Activated CD4-positive, alpha-beta memory T cell treated with anti-CD3 and anti-CD28 coated beads for 36 hours (primary cell): Measurements from ENCODE around the gene EXTL1. TPM values are rescaled to one million over a fixed set of nuclear protein-coding genes. Genes with fewer than 3 reads are reported as not detected.

Experiments
- CTCF ChIA-PET: fragments of 350-600 bp; sonication (Branson Sonifier 250); formaldehyde crosslinking; loops from one replicate; lab custom pipeline; 2021; ENCODE audit warnings: antibody characterized with exemption, inconsistent platforms; lab: Charles Lee
- POLR2A ChIA-PET: fragments of 350-600 bp; sonication (Branson Sonifier 250); formaldehyde crosslinking; loops from one replicate; lab custom pipeline; 2021; ENCODE audit warnings: antibody characterized with exemption; lab: Charles Lee
- DNase-seq: peaks from one replicate; pipeline ENCODE4 v3.0.0-alpha.2; 2020
- H3K27ac Mint-ChIP-seq: one replicate; pipeline ENCODE4 v1.8.0; 2021; ENCODE audit warnings: mixed read lengths
- H3K27me3 Mint-ChIP-seq: one replicate; pipeline ENCODE4 v1.8.0; 2021; ENCODE audit warnings: mixed read lengths
- H3K36me3 Mint-ChIP-seq: one replicate; pipeline ENCODE4 v1.8.0; 2021; ENCODE audit warnings: mixed read lengths
- H3K4me1 Mint-ChIP-seq: one replicate; pipeline ENCODE4 v1.8.0; 2021; ENCODE audit warnings: low read depth, mixed read lengths
- H3K4me3 Mint-ChIP-seq: one replicate; pipeline ENCODE4 v1.8.0; 2021; ENCODE audit warnings: mild to moderate bottlenecking, mixed read lengths
- H3K9me3 Mint-ChIP-seq: one replicate; pipeline ENCODE4 v1.8.0; 2021; ENCODE audit warnings: mixed read lengths
- intact Hi-C: fragments of 100-400 bp; cut with micrococcal nuclease; formaldehyde crosslinking; loops from one replicate; pipeline ENCODE4 v1.15.1; 2023
- total RNA-seq, 2 experiments: library from RNA; stranded (reverse); gene quantifications; one replicate each; pipeline ENCODE4 v1.2.3, GENCODE V29; 2021

EXTL1 gene
- total RNA-seq, 2 experiments from 2014 or later: not detected

DNA sequence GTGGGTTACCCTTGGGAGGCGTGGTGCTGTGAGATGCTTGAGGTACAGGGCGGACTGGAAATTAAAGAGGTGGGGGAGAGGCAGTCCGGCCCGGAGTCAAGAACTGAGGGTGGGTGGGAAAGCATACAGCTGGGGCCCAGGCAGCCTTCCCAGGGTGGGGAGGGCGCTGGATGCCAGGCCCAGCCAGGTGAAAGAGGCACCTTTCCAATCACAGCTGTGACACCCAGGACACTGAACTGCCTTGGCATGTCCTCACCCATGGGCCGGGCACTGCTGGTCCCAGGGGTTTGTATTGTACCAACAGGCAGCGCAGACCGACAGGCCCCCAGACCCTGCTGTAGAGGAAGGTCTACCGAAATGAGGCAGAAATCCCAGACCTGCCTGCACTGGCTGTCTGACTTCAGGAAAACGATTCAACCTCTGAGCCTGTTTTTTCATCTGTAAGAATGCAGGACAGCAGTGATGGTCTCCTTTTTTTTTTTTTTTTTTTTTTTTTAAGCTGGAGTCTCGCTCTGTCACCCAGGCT, 15.2 kb downstream of the EXTL1 start:
- Mint-ChIP-seq H3K27me3 (peaks cover 5% of the 10 kb centered on the region), H3K27ac (no peak overlapping the region), H3K9me3 (no peaks in the 10 kb centered on the region), H3K36me3 (no peaks in the 10 kb centered on the region), H3K4me3 (no peak overlapping the region), H3K4me1 (peaks cover 11% of the 10 kb centered on the region)
- ChIA-PET POLR2A (interaction anchor here (0.6 to 0.8 kb wide), 2 partner anchors 108 to 271 kb away, joined by 3 read pairs; no protein-coding TSS in a partner anchor), CTCF (interaction anchor here (0.7 to 4.0 kb wide), 19 partner anchors 8 to 380 kb away, joined by 3 to 52 read pairs (median 4); partner anchors contain the start of genes CEP85, EXTL1 and PDIK1L)
- no peak for DNase-seq
- intact Hi-C loops: loop anchor here (1.0 to 5.0 kb wide), 3 partner anchors 70 to 125 kb away; no protein-coding TSS in a partner anchor

DNA sequence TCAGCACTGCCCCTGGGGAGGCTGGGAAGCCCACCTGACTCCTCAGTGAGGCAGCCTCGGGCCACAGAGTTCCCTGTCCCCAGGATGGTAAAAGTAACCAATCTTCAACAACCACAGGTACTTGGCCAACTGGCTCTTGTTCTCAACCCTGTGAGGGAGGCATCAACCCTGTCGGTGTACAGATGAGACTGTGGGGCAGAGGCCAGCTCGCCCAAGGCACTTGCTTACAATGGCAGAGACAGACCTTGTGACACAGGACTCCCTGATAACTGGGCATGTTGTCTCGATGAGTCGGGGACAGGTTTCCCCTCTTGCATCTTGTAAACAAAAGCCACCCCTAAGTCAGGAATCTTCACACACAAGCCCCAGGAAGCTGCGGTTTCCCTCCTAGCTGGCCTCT, 16.3 kb downstream of the EXTL1 start:
- CTCF ChIA-PET: interaction anchor here (1.4 to 1.8 kb wide), 2 partner anchors 107 to 132 kb away, joined by 5 to 7 read pairs; partner anchors contain the start of gene ZNF593
- Mint-ChIP-seq H3K27ac (no peak overlapping the region), H3K4me3 (no peak overlapping the region), H3K4me1 (peaks cover 11% of the 10 kb centered on the region), H3K27me3 (peaks cover 5% of the 10 kb centered on the region), H3K36me3 (no peaks in the 10 kb centered on the region), H3K9me3 (no peaks in the 10 kb centered on the region)
- POLR2A ChIA-PET: no interaction called here
- intact Hi-C loops: loop anchor here (5.0 kb wide), 2 partner anchors 69 to 124 kb away; no protein-coding TSS in a partner anchor
- no peak for DNase-seq

DNA sequence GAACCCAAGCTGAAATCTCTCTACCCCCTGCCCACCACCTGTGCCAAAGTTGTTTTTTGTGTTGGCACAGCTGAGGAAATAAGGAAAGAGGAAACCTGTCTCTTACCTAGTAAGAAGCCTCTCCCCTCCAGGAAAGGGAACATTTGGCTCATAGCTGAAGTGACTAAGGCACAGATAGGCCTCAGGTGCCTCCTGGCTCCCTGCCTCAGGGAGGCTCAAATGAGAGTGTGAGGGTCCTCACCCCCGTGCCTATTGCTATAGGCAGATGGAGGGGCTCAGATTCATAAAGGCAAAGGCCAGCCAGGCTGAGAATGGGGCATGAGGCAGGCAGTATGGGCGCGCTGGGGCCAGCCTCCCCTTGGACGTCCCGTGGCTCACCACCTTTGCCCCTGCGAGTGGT, 16.9 kb downstream of the EXTL1 start:
- H3K27me3 Mint-ChIP-seq: peaks cover 10% of the 10 kb centered on the region
- no peak for DNase-seq
- no peak overlapping the region for H3K4me3 Mint-ChIP-seq
- no peak overlapping the region for H3K27ac Mint-ChIP-seq
- CTCF ChIA-PET: interaction anchor here (1.2 to 1.8 kb wide), 3 partner anchors 41 to 131 kb away, joined by 3 to 7 read pairs (median 5); partner anchors contain the start of gene ZNF593
- no peaks in the 10 kb centered on the region for H3K9me3 Mint-ChIP-seq
- H3K36me3 Mint-ChIP-seq: no peaks in the 10 kb centered on the region
- H3K4me1 Mint-ChIP-seq: peaks cover 11% of the 10 kb centered on the region
- intact Hi-C loops: loop anchor here (5.0 kb wide), 2 partner anchors 69 to 124 kb away; no protein-coding TSS in a partner anchor
- POLR2A ChIA-PET: no interaction called here

DNA sequence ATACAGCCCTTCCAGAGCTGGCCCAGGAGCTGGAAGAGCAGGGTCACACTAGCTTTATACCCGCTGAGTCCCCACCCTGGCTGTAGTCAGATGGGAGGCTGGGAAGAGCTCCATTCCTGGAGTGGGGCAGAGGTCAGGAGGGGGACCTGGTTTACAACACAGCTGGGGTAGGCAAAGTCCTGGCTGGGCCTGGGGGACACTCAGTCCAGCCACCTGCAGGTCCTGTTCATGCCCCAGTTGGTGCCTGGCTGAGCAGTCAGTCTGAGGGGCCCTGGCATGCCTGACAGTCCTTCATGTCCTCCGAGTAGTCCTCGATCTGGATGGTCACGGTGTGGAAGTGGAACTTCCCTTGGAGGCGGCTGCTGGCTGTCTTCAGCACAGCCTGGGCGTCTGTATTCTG, 17.3 kb downstream of the EXTL1 start:
- no peak overlapping the region for H3K4me3 Mint-ChIP-seq
- ChIA-PET CTCF (interaction anchor here (1.2 to 1.8 kb wide), 3 partner anchors 42 to 131 kb away, joined by 3 to 7 read pairs (median 5); partner anchors contain the start of gene ZNF593), POLR2A (no interaction called here)
- H3K27me3 Mint-ChIP-seq: peaks cover 11% of the 10 kb centered on the region
- intact Hi-C loops: loop anchor here (5.0 kb wide), 2 partner anchors 68 to 123 kb away; no protein-coding TSS in a partner anchor
- no peak overlapping the region for H3K27ac Mint-ChIP-seq
- no peaks in the 10 kb centered on the region for H3K36me3 Mint-ChIP-seq
- no peak for DNase-seq
- no peaks in the 10 kb centered on the region for H3K9me3 Mint-ChIP-seq
- H3K4me1 Mint-ChIP-seq: peaks cover 11% of the 10 kb centered on the region

DNA sequence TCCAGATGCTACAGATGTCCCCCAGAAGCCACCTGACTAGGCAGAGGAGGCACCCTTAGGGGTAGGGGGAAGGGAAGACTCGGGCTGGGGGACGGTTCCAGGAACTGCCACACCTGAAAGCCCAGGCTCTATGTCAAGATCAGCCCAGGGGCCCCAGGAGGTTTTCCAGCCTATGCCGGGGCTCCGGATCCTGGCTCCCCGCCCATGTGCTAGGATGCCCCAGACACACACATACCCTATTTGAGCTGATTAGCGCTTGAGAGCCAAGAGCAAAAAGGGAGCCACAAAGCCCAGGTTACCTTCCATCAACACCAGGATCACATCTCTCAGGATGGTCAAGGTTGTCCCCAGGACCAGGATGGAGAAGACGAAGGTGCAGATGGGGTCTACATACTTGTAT, 19.8 kb downstream of the EXTL1 start:
- ChIA-PET POLR2A (no interaction called here), CTCF (interaction anchor here (0.6 to 2.1 kb wide), 4 partner anchors 21 to 146 kb away, joined by 3 to 6 read pairs (median 4); no protein-coding TSS in a partner anchor)
- H3K4me1 Mint-ChIP-seq: no peaks in the 10 kb centered on the region
- no peaks in the 10 kb centered on the region for H3K9me3 Mint-ChIP-seq
- intact Hi-C loops: no loop called here
- H3K27ac Mint-ChIP-seq: no peak overlapping the region
- no peaks in the 10 kb centered on the region for H3K36me3 Mint-ChIP-seq
- DNase-seq: no peak
- no peak overlapping the region for H3K4me3 Mint-ChIP-seq
- peaks cover 24% of the 10 kb centered on the region for H3K27me3 Mint-ChIP-seq

DNA sequence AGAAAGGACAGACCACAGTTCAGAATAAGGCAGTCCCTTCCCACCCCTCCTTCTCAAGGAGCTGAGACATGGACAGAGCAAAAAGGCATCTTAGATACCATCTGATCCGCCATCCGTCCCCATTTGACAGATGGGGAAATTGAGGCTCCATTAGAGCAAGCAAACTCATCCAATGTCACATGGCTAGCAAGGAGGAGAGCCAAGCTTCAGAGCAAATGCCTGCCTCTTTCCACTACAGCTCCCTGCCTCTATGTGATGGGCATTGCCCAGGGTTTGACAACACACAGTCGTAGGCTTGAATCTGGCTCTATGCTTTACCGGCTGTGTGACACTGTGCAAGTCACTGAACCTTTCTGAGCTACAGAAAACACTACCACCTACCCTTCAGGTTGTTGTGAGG, 20.4 kb downstream of the EXTL1 start:
- ChIA-PET CTCF (interaction anchor here (0.6 to 2.1 kb wide), 3 partner anchors 25 to 147 kb away, joined by 3 to 6 read pairs (median 4); no protein-coding TSS in a partner anchor), POLR2A (no interaction called here)
- H3K36me3 Mint-ChIP-seq: no peaks in the 10 kb centered on the region
- DNase-seq: no peak
- no peaks in the 10 kb centered on the region for H3K4me1 Mint-ChIP-seq
- no peak overlapping the region for H3K4me3 Mint-ChIP-seq
- no peaks in the 10 kb centered on the region for H3K9me3 Mint-ChIP-seq
- peaks cover 30% of the 10 kb centered on the region for H3K27me3 Mint-ChIP-seq
- no peak overlapping the region for H3K27ac Mint-ChIP-seq
- intact Hi-C loops: no loop called here

DNA sequence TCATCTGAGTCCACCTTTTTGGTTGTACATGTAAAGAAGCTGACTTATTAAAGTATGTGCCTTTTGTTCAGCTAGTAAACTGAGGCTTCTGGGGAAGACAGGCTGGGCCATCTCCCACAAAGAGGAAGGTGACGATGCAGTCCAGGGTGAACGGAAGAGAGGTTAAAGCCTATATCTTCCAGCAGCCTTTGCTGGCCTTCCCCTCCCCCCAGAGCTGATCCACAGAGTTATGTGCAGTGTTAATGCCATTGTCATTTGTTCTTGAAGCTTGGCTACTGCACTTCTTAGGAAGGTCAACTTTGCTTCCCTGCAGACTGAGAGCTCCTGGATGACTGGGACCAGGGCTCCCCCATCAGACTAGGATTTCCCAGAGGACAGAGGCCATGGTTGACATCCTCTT, 22.2 kb downstream of the EXTL1 start:
- Mint-ChIP-seq H3K27me3 (peaks cover 45% of the 10 kb centered on the region), H3K4me3 (no peak overlapping the region), H3K27ac (no peak overlapping the region), H3K36me3 (no peaks in the 10 kb centered on the region), H3K9me3 (no peaks in the 10 kb centered on the region), H3K4me1 (no peaks in the 10 kb centered on the region)
- POLR2A ChIA-PET: no interaction called here
- intact Hi-C loops: no loop called here
- CTCF ChIA-PET: interaction anchor here (1.4 to 1.8 kb wide), 3 partner anchors 7 to 126 kb away, joined by 4 to 6 read pairs (median 4); partner anchors contain the start of gene ZNF593
- no peak for DNase-seq

DNA sequence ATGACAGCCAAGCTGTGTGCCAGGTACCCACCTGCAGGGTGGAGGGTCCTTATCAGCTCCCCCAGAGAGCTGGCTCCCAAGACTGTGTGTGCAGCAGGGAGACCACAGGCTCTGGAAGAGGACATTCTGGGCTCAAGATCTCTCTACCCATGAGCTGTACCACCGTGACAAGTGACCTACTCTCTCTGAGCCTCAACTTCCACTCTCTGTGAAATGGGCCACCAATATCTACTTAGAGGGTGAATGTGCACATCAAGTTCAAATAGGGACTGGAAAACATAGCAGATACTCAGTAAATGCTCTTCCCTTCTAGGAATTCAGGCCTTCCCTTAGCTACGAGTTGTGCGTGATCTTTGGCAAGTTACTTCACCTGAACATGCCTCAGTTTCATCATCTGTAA, 22.8 kb downstream of the EXTL1 start:
- DNase-seq: no peak
- ChIA-PET CTCF (interaction anchor here (0.8 to 1.8 kb wide), 4 partner anchors 8 to 125 kb away, joined by 3 to 6 read pairs (median 4); partner anchors contain the start of gene ZNF593), POLR2A (no interaction called here)
- intact Hi-C loops: no loop called here
- H3K27ac Mint-ChIP-seq: no peak overlapping the region
- no peaks in the 10 kb centered on the region for H3K4me1 Mint-ChIP-seq
- no peaks in the 10 kb centered on the region for H3K36me3 Mint-ChIP-seq
- no peak overlapping the region for H3K4me3 Mint-ChIP-seq
- H3K27me3 Mint-ChIP-seq: peaks cover 51% of the 10 kb centered on the region
- no peaks in the 10 kb centered on the region for H3K9me3 Mint-ChIP-seq

DNA sequence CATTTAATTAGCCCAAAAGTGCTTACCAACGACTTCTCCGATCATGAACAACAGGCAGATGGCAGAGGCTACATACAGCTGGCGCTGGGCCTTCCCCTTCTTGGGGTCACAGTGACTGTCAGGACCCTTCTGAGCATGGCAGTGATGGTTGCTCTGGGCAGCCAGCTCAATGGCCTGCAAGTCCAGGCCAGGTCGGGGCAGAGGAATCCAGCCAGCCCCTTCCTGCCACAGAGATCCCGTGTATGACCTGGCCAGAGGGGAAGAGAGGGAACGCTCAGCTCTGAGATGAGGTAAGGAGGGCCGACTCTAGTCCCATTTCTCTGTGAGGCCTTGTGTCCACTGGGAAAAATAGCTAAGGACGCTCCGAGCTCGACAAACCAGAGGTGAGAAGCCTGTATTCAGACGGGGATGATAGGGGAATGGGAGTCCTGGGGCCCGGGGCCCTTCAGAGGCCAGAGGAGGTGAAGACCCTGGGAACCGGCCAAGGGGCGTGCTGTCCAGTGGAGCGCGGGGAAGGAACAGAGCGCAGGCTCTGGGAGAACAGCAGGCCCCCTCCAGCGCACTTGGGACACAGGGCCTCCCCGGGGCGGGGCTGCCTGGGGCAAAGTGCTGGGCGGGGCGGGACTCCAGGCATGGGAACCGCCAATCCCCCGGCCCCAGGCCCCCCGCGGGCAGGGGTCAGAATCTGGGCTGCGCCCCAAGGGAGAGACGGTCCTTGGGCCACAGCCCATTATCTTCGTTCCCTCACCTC, 23.6 kb downstream of the EXTL1 start:
- POLR2A ChIA-PET: no interaction called here
- Mint-ChIP-seq H3K4me3 (no peak overlapping the region), H3K9me3 (no peaks in the 10 kb centered on the region), H3K27me3 (peaks cover 53% of the 10 kb centered on the region), H3K36me3 (no peaks in the 10 kb centered on the region), H3K27ac (no peak overlapping the region), H3K4me1 (no peaks in the 10 kb centered on the region)
- CTCF ChIA-PET: interaction anchor here (0.8 to 1.8 kb wide), 3 partner anchors 9 to 10 kb away, joined by 3 to 6 read pairs (median 3); no protein-coding TSS in a partner anchor
- DNase-seq: no peak
- intact Hi-C loops: no loop called here

DNA sequence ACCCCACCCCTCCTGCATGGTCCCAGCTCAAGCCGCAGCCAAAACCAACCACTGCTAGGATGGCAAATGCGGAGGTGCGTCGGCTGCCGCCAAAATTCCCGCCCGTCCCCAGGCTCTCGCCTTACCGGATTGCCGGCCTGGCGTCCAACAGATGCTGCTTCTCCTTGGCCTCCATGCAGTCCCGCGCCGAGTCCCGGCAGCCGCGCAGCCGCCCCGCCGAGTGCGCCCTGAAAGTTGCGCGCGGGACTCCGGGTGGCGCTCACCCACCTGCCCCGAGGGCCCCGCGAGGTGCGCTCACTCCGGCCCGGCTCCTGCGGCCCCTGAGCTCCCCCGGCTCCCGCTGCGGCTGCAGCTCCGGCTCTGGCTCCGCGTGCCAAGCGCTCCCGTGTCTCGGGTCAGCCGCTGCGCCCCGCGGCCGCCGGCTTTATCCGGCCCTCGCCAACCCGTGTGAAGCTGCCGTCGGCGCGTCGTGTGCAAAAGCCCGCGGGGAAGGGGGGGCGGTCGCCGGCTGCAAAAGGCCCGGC, 24.2 kb downstream of the EXTL1 start, which contains the start of gene SLC30A2:
SLC30A2 (minus strand) TSS at position 397 of the 524 bp plus-strand sequence; CDS start at position 175, 222 bp downstream.
- Mint-ChIP-seq H3K36me3 (no peaks in the 10 kb centered on the region), H3K4me1 (no peaks in the 10 kb centered on the region), H3K4me3 (no peak within 1 kb of the TSS), H3K9me3 (no peaks in the 10 kb centered on the region), H3K27me3 (peaks cover 53% of the 10 kb centered on the region), H3K27ac (no peak within 1 kb of the TSS)
- no peak for DNase-seq
- ChIA-PET CTCF (interaction anchor here (1.0 to 1.8 kb wide), 2 partner anchors 9 to 11 kb away, joined by 3 to 6 read pairs; no protein-coding TSS in a partner anchor), POLR2A (no interaction called here)
- intact Hi-C loops: no loop called here

DNA sequence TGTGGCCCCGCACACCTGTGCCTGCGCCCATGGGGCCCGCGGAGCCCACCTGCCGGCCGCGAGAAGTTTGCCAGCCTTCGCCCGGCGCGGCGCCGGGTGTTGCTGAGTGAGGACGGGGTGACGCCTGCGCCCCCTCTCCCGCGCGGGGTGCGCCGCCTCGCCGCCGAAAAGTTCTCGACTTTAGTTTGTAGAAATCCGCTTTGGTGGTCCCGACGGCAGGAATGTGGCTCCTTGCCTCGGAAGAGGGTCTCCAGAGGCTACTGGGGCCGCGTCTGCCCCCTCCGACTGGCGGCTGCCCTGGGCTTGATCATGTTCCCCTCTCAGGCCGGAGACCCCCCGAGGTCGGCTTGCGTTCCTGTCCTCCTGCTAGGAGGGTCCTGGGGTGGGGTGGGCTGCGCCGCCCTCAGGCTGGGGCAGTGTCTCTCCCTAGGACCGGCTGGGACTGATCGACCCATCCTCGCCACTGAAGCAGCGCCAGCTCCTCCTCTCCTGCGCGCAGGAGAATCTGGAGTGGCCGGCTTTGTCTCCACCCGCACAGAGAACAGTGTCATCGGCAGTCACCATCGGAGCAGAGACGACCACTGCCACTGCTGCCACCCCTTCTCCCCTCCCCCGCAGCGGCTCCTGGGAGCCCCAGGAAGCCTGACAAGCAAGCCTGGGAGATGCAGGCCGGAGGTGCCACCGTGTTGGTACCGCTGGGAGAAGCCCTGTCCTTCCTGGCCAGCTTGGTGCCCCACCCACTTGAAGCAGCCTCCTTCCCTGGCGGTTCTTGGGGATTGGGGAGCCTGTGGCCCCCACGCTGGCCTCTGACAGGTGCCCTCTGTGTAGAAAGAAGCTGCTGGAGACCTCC, 24.9 kb downstream of the EXTL1 start:
- Mint-ChIP-seq H3K4me3 (no peak overlapping the region), H3K27me3 (peaks cover 53% of the 10 kb centered on the region), H3K4me1 (no peaks in the 10 kb centered on the region), H3K9me3 (no peaks in the 10 kb centered on the region), H3K27ac (no peak overlapping the region), H3K36me3 (no peaks in the 10 kb centered on the region)
- intact Hi-C loops: no loop called here
- ChIA-PET POLR2A (no interaction called here), CTCF (interaction anchor here (0.6 to 1.0 kb wide), 2 partner anchors 12 to 17 kb away, joined by 3 read pairs; no protein-coding TSS in a partner anchor)
- DNase-seq: no peak
